ENCODE results near the gene AUTS2.

AUTS2 gene

GRCh38 chr7:70673778-70674570 is 1075.7 kb downstream of the AUTS2 start:
- no peak for DNase-seq
- in situ Hi-C loops (cut with MboI; ENCODE audit: low pct_unique_long_range_greater_than_20kb, low sequenced_read_pairs) = no loop called here

GRCh38 chr7:70674571-70675010 is 1076.3 kb downstream of the AUTS2 start:
- no peak for DNase-seq
- in situ Hi-C loops (cut with MboI; ENCODE audit: low pct_unique_long_range_greater_than_20kb, low sequenced_read_pairs) = no loop called here

DNA sequence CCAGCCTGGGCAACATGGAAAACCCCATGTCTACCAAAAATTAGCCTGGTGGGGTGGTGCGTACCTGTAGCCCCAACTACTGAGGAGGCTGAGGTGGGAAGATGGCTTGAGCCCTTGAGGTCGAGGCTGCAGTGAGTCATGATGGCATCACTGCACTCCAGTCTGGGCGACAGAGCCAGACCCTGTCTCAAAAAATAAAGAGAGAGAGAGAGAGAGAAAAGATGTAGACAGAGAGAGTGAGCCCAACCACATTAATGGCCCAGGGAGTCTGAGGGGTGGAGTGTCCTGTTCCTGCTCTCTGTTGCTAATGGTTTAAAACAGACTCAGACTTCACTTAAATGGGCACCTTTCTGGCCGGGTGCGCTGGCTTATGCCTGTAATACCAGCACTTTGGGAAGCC is 1078.0 kb downstream of the AUTS2 start:
- DNase-seq = no peak
- in situ Hi-C loops (cut with MboI; ENCODE audit: low pct_unique_long_range_greater_than_20kb, low sequenced_read_pairs) = no loop called here

- in situ Hi-C loops (cut with MboI; ENCODE audit: low pct_unique_long_range_greater_than_20kb, low sequenced_read_pairs) = no loop called here
- DNase-seq = no peak
Measured at GRCh38 chr7:70678621-70679251, 1080.5 kb downstream of the AUTS2 start.

DNA sequence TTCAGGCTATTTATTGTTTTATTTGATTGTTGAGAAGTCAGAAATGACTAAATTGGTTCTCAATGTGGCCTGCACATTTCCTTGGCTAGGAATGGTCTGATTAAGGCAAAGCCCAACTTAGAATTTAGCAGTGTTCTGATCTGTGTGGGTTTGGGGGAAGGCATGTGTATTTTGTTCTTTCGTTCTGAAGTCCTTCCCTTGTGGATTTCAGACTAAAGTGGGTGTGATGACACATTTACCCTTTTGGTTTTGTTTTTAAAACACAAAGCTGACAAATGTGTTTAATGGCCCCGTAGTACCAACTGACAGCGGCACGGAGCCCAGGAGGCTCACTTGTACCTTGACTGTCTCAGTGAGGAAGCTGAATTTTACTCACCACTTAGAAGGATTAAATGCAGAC is 1081.4 kb downstream of the AUTS2 start:
- DNase-seq = no peak
- in situ Hi-C loops (cut with MboI; ENCODE audit: low pct_unique_long_range_greater_than_20kb, low sequenced_read_pairs) = no loop called here

- DNase-seq = no peak
- in situ Hi-C loops (cut with MboI; ENCODE audit: low pct_unique_long_range_greater_than_20kb, low sequenced_read_pairs) = no loop called here
Measured at GRCh38 chr7:70680306-70680705, 1082.0 kb downstream of the AUTS2 start.

- no peak for DNase-seq
- in situ Hi-C loops (cut with MboI; ENCODE audit: low pct_unique_long_range_greater_than_20kb, low sequenced_read_pairs) = no loop called here
Measured at GRCh38 chr7:70680743-70681468, 1082.6 kb downstream of the AUTS2 start.

GRCh38 chr7:70681469-70682350 is 1083.4 kb downstream of the AUTS2 start:
- no peak for DNase-seq
- in situ Hi-C loops (cut with MboI; ENCODE audit: low pct_unique_long_range_greater_than_20kb, low sequenced_read_pairs) = no loop called here

DNA sequence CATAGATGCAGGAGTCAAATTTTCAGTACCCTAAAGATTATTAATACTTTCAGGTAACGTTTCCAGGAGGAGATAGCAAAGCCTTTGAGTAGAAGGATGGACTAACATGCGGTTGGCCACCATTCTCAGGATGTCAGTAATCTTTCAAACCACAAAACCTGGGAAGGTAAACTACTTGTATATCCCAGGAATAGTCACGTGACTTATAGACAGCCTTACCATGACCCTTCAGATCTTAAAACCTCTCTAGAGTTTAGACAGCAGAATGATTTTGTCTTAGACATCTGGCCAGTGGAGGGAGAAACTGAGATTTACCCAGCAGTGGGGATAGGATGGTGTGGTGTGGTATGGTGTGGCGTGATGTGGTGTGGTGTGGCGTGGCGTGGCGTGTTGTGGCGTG is 1085.9 kb downstream of the AUTS2 start:
- no peak for DNase-seq
- in situ Hi-C loops (cut with MboI; ENCODE audit: low pct_unique_long_range_greater_than_20kb, low sequenced_read_pairs) = no loop called here

- in situ Hi-C loops (cut with MboI; ENCODE audit: low pct_unique_long_range_greater_than_20kb, low sequenced_read_pairs) = no loop called here
- DNase-seq = no peak
Measured at GRCh38 chr7:70693321-70693685, 1095.0 kb downstream of the AUTS2 start.

- in situ Hi-C loops (cut with MboI; ENCODE audit: low pct_unique_long_range_greater_than_20kb, low sequenced_read_pairs) = no loop called here
- peak; percentile 28 for DNase-seq
Measured at GRCh38 chr7:70693686-70694433, 1095.6 kb downstream of the AUTS2 start.

- DNase-seq = peak; percentile 21
- in situ Hi-C loops (cut with MboI; ENCODE audit: low pct_unique_long_range_greater_than_20kb, low sequenced_read_pairs) = no loop called here
Measured at GRCh38 chr7:70694434-70694970, 1096.2 kb downstream of the AUTS2 start.

GRCh38 chr7:70694971-70695794 is 1096.9 kb downstream of the AUTS2 start:
- in situ Hi-C loops (cut with MboI; ENCODE audit: low pct_unique_long_range_greater_than_20kb, low sequenced_read_pairs) = no loop called here
- no peak for DNase-seq

- in situ Hi-C loops (cut with MboI; ENCODE audit: low pct_unique_long_range_greater_than_20kb, low sequenced_read_pairs) = no loop called here
- no peak for DNase-seq
Measured at GRCh38 chr7:70695795-70696083, 1097.5 kb downstream of the AUTS2 start.

DNA sequence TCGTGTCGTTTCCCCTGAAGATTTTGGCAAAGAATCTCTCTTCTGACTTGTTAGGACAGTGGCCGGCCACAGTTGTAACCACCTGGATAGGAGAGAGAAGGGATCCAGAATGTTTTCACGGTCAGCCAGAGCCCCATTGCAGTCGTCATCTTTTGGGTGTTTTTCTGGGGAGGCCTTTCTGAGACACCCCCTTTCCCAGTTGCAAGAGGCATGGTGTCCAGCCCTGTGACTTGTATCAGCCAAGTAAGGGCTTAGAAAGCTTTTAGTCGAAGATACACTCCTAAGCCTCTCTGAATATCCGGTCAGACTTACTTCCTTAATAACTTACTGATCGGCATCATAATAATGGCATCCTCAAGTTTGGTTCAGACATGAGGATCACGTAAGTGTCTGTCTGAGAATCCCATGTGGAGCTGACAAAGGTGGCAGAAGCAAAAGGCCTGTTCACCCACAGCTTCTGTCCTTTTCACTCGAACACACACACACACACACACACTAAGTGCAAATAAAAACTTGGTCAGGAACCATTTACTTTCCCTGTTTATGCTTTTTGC is 1098.0 kb downstream of the AUTS2 start:
- DNase-seq = no peak
- in situ Hi-C loops (cut with MboI; ENCODE audit: low pct_unique_long_range_greater_than_20kb, low sequenced_read_pairs) = no loop called here

GRCh38 chr7:70698219-70698832 is 1100.1 kb downstream of the AUTS2 start:
- peak; percentile 33 for DNase-seq
- in situ Hi-C loops (cut with MboI; ENCODE audit: low pct_unique_long_range_greater_than_20kb, low sequenced_read_pairs) = no loop called here

GRCh38 chr7:70699271-70699670 is 1101.0 kb downstream of the AUTS2 start:
- DNase-seq = no peak
- in situ Hi-C loops (cut with MboI; ENCODE audit: low pct_unique_long_range_greater_than_20kb, low sequenced_read_pairs) = no loop called here

Data from KBM-7 (cell line).